ENCODE measurements around the gene ADAD2.

The ADAD2 gene

GRCh38 chr16:84169765-84170310 lies 21.1 kb upstream of the ADAD2 start:
- Histone ChIP-seq H3K9ac (ENCODE audit: low read length) (no peak overlapping the region), H3K4me2 (ENCODE audit: low read length) (no peak overlapping the region), H3K4me1 (ENCODE audit: control insufficient read depth in 1 of 2, insufficient read depth in 2 of 2, low read length in 2 of 2) (no peaks in the 10 kb centered on the region), H3K27ac (ENCODE audit: low read depth, low read length) (no peak overlapping the region), H3K79me1 (ENCODE audit: low read length) (no peaks in the 10 kb centered on the region), H4K12ac (ENCODE audit: low read depth, low read length) (no peak overlapping the region), H2BK5ac (ENCODE audit: low read depth, low read length, poor library complexity) (no peak overlapping the region), H2AK5ac (ENCODE audit: low read length) (no peak overlapping the region), H2BK120ac (ENCODE audit: insufficient read depth, low read length, poor library complexity) (no peak overlapping the region), H3K23ac (ENCODE audit: low read length) (no peak overlapping the region), H3K14ac (ENCODE audit: low read length) (no peak overlapping the region), H2BK12ac (ENCODE audit: low read length) (no peak overlapping the region), H3K4me3 (ENCODE audit: low read depth, low read length) (no peak overlapping the region), H3K79me2 (ENCODE audit: control insufficient read depth, insufficient read depth, low read length, poor library complexity) (no peaks in the 10 kb centered on the region), H3K36me3 (ENCODE audit: control insufficient read depth in 1 of 2, insufficient read depth in 2 of 2, low read length in 2 of 2) (no peaks in the 10 kb centered on the region), H3K9me3 (ENCODE audit: insufficient read depth, low read depth, low read length) (no peaks in the 10 kb centered on the region), H4K8ac (ENCODE audit: low read depth, low read length) (no peak overlapping the region), H3K27me3 (ENCODE audit: insufficient read depth, low read length) (no peaks in the 10 kb centered on the region), H3K4ac (ENCODE audit: low read depth, low read length) (no peak overlapping the region), H3K18ac (ENCODE audit: low read length) (no peak overlapping the region), H2AFZ (ENCODE audit: insufficient read depth, low read length, poor library complexity) (no peak overlapping the region), H4K91ac (ENCODE audit: low read depth, low read length) (no peak overlapping the region)
- no peak for DNase-seq
- no CpG with 5 or more reads among the region's 11 CpGs for WGBS (ENCODE audit: extremely low coverage, insufficient coverage, insufficient read length)

- Histone ChIP-seq H3K23ac (ENCODE audit: low read length) (no peak overlapping the region), H3K27me3 (ENCODE audit: insufficient read depth, low read length) (no peaks in the 10 kb centered on the region), H4K91ac (ENCODE audit: low read depth, low read length) (no peak overlapping the region), H3K18ac (ENCODE audit: low read length) (no peak overlapping the region), H2BK12ac (ENCODE audit: low read length) (no peak overlapping the region), H4K8ac (ENCODE audit: low read depth, low read length) (no peak overlapping the region), H2AK5ac (ENCODE audit: low read length) (no peak overlapping the region), H2BK120ac (ENCODE audit: insufficient read depth, low read length, poor library complexity) (no peak overlapping the region), H3K9me3 (ENCODE audit: insufficient read depth, low read depth, low read length) (no peaks in the 10 kb centered on the region), H3K79me1 (ENCODE audit: low read length) (peaks cover 8% of the 10 kb centered on the region), H3K36me3 (ENCODE audit: control insufficient read depth in 1 of 2, insufficient read depth in 2 of 2, low read length in 2 of 2) (peaks cover 14% of the 10 kb centered on the region in 2 experiments), H2AFZ (ENCODE audit: insufficient read depth, low read length, poor library complexity) (no peak overlapping the region), H3K79me2 (ENCODE audit: control insufficient read depth, insufficient read depth, low read length, poor library complexity) (peaks cover 4% of the 10 kb centered on the region), H3K27ac (ENCODE audit: low read depth, low read length) (no peak overlapping the region), H4K12ac (ENCODE audit: low read depth, low read length) (no peak overlapping the region), H2BK5ac (ENCODE audit: low read depth, low read length, poor library complexity) (no peak overlapping the region), H3K4ac (ENCODE audit: low read depth, low read length) (no peak overlapping the region), H3K4me1 (ENCODE audit: control insufficient read depth in 1 of 2, insufficient read depth in 2 of 2, low read length in 2 of 2) (peaks cover 21 to 22% of the 10 kb centered on the region in 2 experiments), H3K4me3 (ENCODE audit: low read depth, low read length) (no peak overlapping the region), H3K14ac (ENCODE audit: low read length) (no peak overlapping the region), H3K4me2 (ENCODE audit: low read length) (no peak overlapping the region), H3K9ac (ENCODE audit: low read length) (peak overlapping the region; percentile 23)
- WGBS (ENCODE audit: extremely low coverage, insufficient coverage, insufficient read length): no CpG with 5 or more reads among the region's 11 CpGs
- no peak for DNase-seq
Measured at GRCh38 chr16:84174396-84174795, 16.6 kb upstream of the ADAD2 start.

GRCh38 chr16:84175350-84176081 lies 15.4 kb upstream of the ADAD2 start:
- Histone ChIP-seq H3K79me1 (ENCODE audit: low read length) (peaks cover 8% of the 10 kb centered on the region), H4K91ac (ENCODE audit: low read depth, low read length) (no peak overlapping the region), H4K12ac (ENCODE audit: low read depth, low read length) (no peak overlapping the region), H3K9ac (ENCODE audit: low read length) (no peak overlapping the region), H3K27ac (ENCODE audit: low read depth, low read length) (no peak overlapping the region), H3K4me2 (ENCODE audit: low read length) (no peak overlapping the region), H2BK5ac (ENCODE audit: low read depth, low read length, poor library complexity) (no peak overlapping the region), H3K27me3 (ENCODE audit: insufficient read depth, low read length) (no peaks in the 10 kb centered on the region), H2BK120ac (ENCODE audit: insufficient read depth, low read length, poor library complexity) (no peak overlapping the region), H3K23ac (ENCODE audit: low read length) (no peak overlapping the region), H2BK12ac (ENCODE audit: low read length) (no peak overlapping the region), H4K8ac (ENCODE audit: low read depth, low read length) (no peak overlapping the region), H3K4me1 (ENCODE audit: control insufficient read depth in 1 of 2, insufficient read depth in 2 of 2, low read length in 2 of 2) (peaks cover 21 to 22% of the 10 kb centered on the region in 2 experiments), H3K9me3 (ENCODE audit: insufficient read depth, low read depth, low read length) (no peaks in the 10 kb centered on the region), H2AK5ac (ENCODE audit: low read length) (no peak overlapping the region), H3K4ac (ENCODE audit: low read depth, low read length) (no peak overlapping the region), H3K36me3 (ENCODE audit: control insufficient read depth in 1 of 2, insufficient read depth in 2 of 2, low read length in 2 of 2) (peaks cover 25% of the 10 kb centered on the region in 2 experiments), H3K79me2 (ENCODE audit: control insufficient read depth, insufficient read depth, low read length, poor library complexity) (peaks cover 4% of the 10 kb centered on the region), H2AFZ (ENCODE audit: insufficient read depth, low read length, poor library complexity) (peak overlapping the region; percentile 5), H3K18ac (ENCODE audit: low read length) (no peak overlapping the region), H3K4me3 (ENCODE audit: low read depth, low read length) (no peak overlapping the region), H3K14ac (ENCODE audit: low read length) (no peak overlapping the region)
- peak; percentile 43 to 72 for DNase-seq
- WGBS (ENCODE audit: extremely low coverage, insufficient coverage, insufficient read length): no CpG with 5 or more reads among the region's 10 CpGs

- H2BK120ac ChIP-seq (ENCODE audit: insufficient read depth, low read length, poor library complexity): peak overlapping the region; percentile 15
- WGBS (ENCODE audit: extremely low coverage, insufficient coverage, insufficient read length): no CpG with 5 or more reads among the region's 18 CpGs
- peak overlapping the region; percentile 13 for H3K9ac ChIP-seq (ENCODE audit: low read length)
- H3K79me1 ChIP-seq (ENCODE audit: low read length): peaks cover 8% of the 10 kb centered on the region
- peak overlapping the region; percentile 17 for H3K18ac ChIP-seq (ENCODE audit: low read length)
- peaks cover 21 to 22% of the 10 kb centered on the region in 2 experiments for H3K4me1 ChIP-seq (ENCODE audit: control insufficient read depth in 1 of 2, insufficient read depth in 2 of 2, low read length in 2 of 2)
- H2BK5ac ChIP-seq (ENCODE audit: low read depth, low read length, poor library complexity): peak overlapping the region; percentile 23
- no peaks in the 10 kb centered on the region for H3K27me3 ChIP-seq (ENCODE audit: insufficient read depth, low read length)
- H2AK5ac ChIP-seq (ENCODE audit: low read length): peak overlapping the region; percentile 70
- DNase-seq: no peak
- peaks cover 34% of the 10 kb centered on the region in 2 experiments for H3K36me3 ChIP-seq (ENCODE audit: control insufficient read depth in 1 of 2, insufficient read depth in 2 of 2, low read length in 2 of 2)
- H2BK12ac ChIP-seq (ENCODE audit: low read length): peak overlapping the region; percentile 27
- H4K91ac ChIP-seq (ENCODE audit: low read depth, low read length): peak overlapping the region; percentile 52
- no peak overlapping the region for H3K4me2 ChIP-seq (ENCODE audit: low read length)
- no peak overlapping the region for H3K4ac ChIP-seq (ENCODE audit: low read depth, low read length)
- peaks cover 4% of the 10 kb centered on the region for H3K79me2 ChIP-seq (ENCODE audit: control insufficient read depth, insufficient read depth, low read length, poor library complexity)
- H3K14ac ChIP-seq (ENCODE audit: low read length): peak overlapping the region; percentile 25
- H3K9me3 ChIP-seq (ENCODE audit: insufficient read depth, low read depth, low read length): no peaks in the 10 kb centered on the region
- H3K23ac ChIP-seq (ENCODE audit: low read length): no peak overlapping the region
- no peak overlapping the region for H3K4me3 ChIP-seq (ENCODE audit: low read depth, low read length)
- H4K12ac ChIP-seq (ENCODE audit: low read depth, low read length): no peak overlapping the region
- peak overlapping the region; percentile 15 for H4K8ac ChIP-seq (ENCODE audit: low read depth, low read length)
- peak overlapping the region; percentile 19 for H2AFZ ChIP-seq (ENCODE audit: insufficient read depth, low read length, poor library complexity)
- H3K27ac ChIP-seq (ENCODE audit: low read depth, low read length): peak overlapping the region; percentile 46
Measured at GRCh38 chr16:84176192-84177053, 14.5 kb upstream of the ADAD2 start.
